Gastroesophageal sphincter (tissue), 3 donors: ENCODE data around the gene EXOSC2.

Experiments
- POLR2A ChIP-seq, 2 donors: fragments of 450-650 bp; IDR thresholded peaks; one replicate each; pipeline ENCODE4 v1.6.1; 2017; ENCODE audit warnings: antibody characterized with exemption in 2 of 2, mild to moderate bottlenecking in 2 of 2, moderate library complexity in 1 of 2
- TF ChIP-seq, protein P1 (sequence below), 4 experiments: fragments of 200-600 bp in 2 of 4; fragments of 450-650 bp in 2 of 4; sonication (generic) in 1 of 4; IDR thresholded peaks; one replicate each; pipeline ENCODE4 v1.5.1; 2017 to 2019; ENCODE audit warnings: antibody characterized with exemption in 4 of 4, mild to moderate bottlenecking in 2 of 4, moderate library complexity in 2 of 4

GRCh38 chr9:130685104-130685503 is 8.5 kb upstream of the EXOSC2 start:
- TF ChIP-seq, protein P1, sequence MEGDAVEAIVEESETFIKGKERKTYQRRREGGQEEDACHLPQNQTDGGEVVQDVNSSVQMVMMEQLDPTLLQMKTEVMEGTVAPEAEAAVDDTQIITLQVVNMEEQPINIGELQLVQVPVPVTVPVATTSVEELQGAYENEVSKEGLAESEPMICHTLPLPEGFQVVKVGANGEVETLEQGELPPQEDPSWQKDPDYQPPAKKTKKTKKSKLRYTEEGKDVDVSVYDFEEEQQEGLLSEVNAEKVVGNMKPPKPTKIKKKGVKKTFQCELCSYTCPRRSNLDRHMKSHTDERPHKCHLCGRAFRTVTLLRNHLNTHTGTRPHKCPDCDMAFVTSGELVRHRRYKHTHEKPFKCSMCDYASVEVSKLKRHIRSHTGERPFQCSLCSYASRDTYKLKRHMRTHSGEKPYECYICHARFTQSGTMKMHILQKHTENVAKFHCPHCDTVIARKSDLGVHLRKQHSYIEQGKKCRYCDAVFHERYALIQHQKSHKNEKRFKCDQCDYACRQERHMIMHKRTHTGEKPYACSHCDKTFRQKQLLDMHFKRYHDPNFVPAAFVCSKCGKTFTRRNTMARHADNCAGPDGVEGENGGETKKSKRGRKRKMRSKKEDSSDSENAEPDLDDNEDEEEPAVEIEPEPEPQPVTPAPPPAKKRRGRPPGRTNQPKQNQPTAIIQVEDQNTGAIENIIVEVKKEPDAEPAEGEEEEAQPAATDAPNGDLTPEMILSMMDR (IDR thresholded peaks at IDR 0.05), result no peak
- TF ChIP-seq POLR2A (IDR thresholded peaks at IDR 0.05), result no peak
